CD14-positive monocyte (primary cell): ENCODE data around the gene FXYD5. TPM values are rescaled to one million over a fixed set of nuclear protein-coding genes. Genes with fewer than 3 reads are reported as not detected.

Experiments used
- DNase-seq, 3 donors: peaks; one replicate each; pipeline ENCODE4 v3.0.0-alpha.2; 2011 to 2022
- H2AFZ ChIP-seq: 2 replicates; pipeline ENCODE4 v1.6.0; 2012; ENCODE audit warnings: mild to moderate bottlenecking, low read depth, low read length, inconsistent platforms; ENCODE audit not compliant: insufficient read depth, poor library complexity, severe bottlenecking
- H3K27ac ChIP-seq, 2 donors: 1 replicate in 1 of 2; 2 replicates in 1 of 2; pipeline ENCODE4 v1.5.1; 2012 to 2013; ENCODE audit warnings: low read length in 2 of 2, control low read depth in 1 of 2, inconsistent platforms in 1 of 2, low read depth in 1 of 2, mild to moderate bottlenecking in 1 of 2
- H3K27me3 ChIP-seq, 2 donors: one replicate each; pipeline versions ENCODE4 v1.6.0 to v1.6.1; 2011 to 2013; ENCODE audit warnings: low read length in 2 of 2; ENCODE audit not compliant: control insufficient read depth in 2 of 2, insufficient read depth in 2 of 2
- H3K36me3 ChIP-seq, 2 donors: replicated peaks in 1 of 2; 1 replicate in 1 of 2; 2 replicates in 1 of 2; pipeline versions ENCODE4 v1.5.1 to v1.6.1; 2012 to 2013; ENCODE audit warnings: low read length in 2 of 2, control low read depth in 1 of 2, inconsistent platforms in 1 of 2, mild to moderate bottlenecking in 1 of 2; ENCODE audit not compliant: insufficient read depth in 2 of 2, control insufficient read depth in 1 of 2
- H3K4me1 ChIP-seq, 2 donors: 1 replicate in 1 of 2; 2 replicates in 1 of 2; pipeline versions ENCODE4 v1.5.1 to v1.6.1; 2012 to 2013; ENCODE audit warnings: low read length in 2 of 2, control low read depth in 1 of 2, inconsistent platforms in 1 of 2, mild to moderate bottlenecking in 1 of 2, moderate library complexity in 1 of 2; ENCODE audit not compliant: insufficient read depth in 2 of 2, control insufficient read depth in 1 of 2
- H3K4me2 ChIP-seq: replicated peaks from 2 replicates; pipeline ENCODE3; 2012; ENCODE audit warnings: low read length, moderate library complexity, mild to moderate bottlenecking; ENCODE audit not compliant: poor library complexity, severe bottlenecking; ENCODE audit errors: extremely low read depth
- H3K4me3 ChIP-seq, 3 experiments: fragments of 200-600 bp in 1 of 3; sonication (generic) in 1 of 3; replicated peaks in 1 of 3; 1 replicate in 2 of 3; 2 replicates in 1 of 3; pipeline ENCODE4 v1.5.1; 2011 to 2013; ENCODE audit warnings: low read length in 3 of 3, mild to moderate bottlenecking in 3 of 3, control low read depth in 2 of 3, low read depth in 2 of 3, inconsistent platforms in 1 of 3, moderate library complexity in 1 of 3
- H3K79me2 ChIP-seq: 2 replicates; pipeline ENCODE4 v1.6.0; 2012; ENCODE audit warnings: mild to moderate bottlenecking, control low read depth, inconsistent platforms, low read length, moderate library complexity; ENCODE audit not compliant: insufficient read depth
- H3K9ac ChIP-seq: 2 replicates; pipeline ENCODE4 v1.6.0; 2017; ENCODE audit warnings: low read length, mild to moderate bottlenecking; ENCODE audit not compliant: insufficient read depth, poor library complexity, severe bottlenecking
- H3K9me3 ChIP-seq, 2 donors: replicated peaks in 1 of 2; 1 replicate in 1 of 2; 2 replicates in 1 of 2; pipeline versions ENCODE4 v1.5.1 to v1.6.1; 2012 to 2013; ENCODE audit warnings: low read length in 2 of 2, control low read depth in 1 of 2; ENCODE audit not compliant: control insufficient read depth in 1 of 2, insufficient read depth in 1 of 2
- H4K20me1 ChIP-seq: 2 replicates; pipeline ENCODE4 v1.6.0; 2012; ENCODE audit warnings: mild to moderate bottlenecking, low read length, control low read depth, moderate library complexity; ENCODE audit not compliant: insufficient read depth
- H3K27ac Mint-ChIP-seq, 7 donors: one replicate each; pipeline ENCODE4 v1.8.0; 2020; ENCODE audit warnings: mild to moderate bottlenecking in 7 of 7, mixed read lengths in 7 of 7, moderate library complexity in 6 of 7, inconsistent platforms in 2 of 7
- H3K27me3 Mint-ChIP-seq, 3 donors: one replicate each; pipeline ENCODE4 v1.8.0; 2021 to 2022; ENCODE audit warnings: low read depth in 3 of 3, mild to moderate bottlenecking in 3 of 3, mixed read lengths in 3 of 3, moderate library complexity in 3 of 3, inconsistent platforms in 1 of 3
- H3K36me3 Mint-ChIP-seq, 2 donors: one replicate each; pipeline ENCODE4 v1.8.0; 2020; ENCODE audit warnings: mixed read lengths in 2 of 2, inconsistent platforms in 1 of 2, mild to moderate bottlenecking in 1 of 2
- H3K4me1 Mint-ChIP-seq: one replicate; pipeline ENCODE4 v1.8.0; 2020; ENCODE audit warnings: mild to moderate bottlenecking, mixed read lengths
- H3K4me3 Mint-ChIP-seq, 2 donors: one replicate each; pipeline ENCODE4 v1.8.0; 2020; ENCODE audit warnings: mild to moderate bottlenecking in 2 of 2, mixed read lengths in 2 of 2, moderate library complexity in 1 of 2
- H3K9me3 Mint-ChIP-seq, 7 donors: one replicate each; pipeline ENCODE4 v1.8.0; 2020 to 2022; ENCODE audit warnings: mixed read lengths in 7 of 7, mild to moderate bottlenecking in 6 of 7, moderate library complexity in 6 of 7, inconsistent platforms in 2 of 7
- CTCF ChIP-seq: fragments of 200-600 bp; IDR thresholded peaks from one replicate; pipeline ENCODE4 v1.8.0; 2022; ENCODE audit warnings: antibody characterized with exemption, mild to moderate bottlenecking
- WGBS: methylation state at CpG from one replicate; pipeline ENCODE4 v1.1.5; 2013; ENCODE audit warnings: missing lambda C conversion rate; ENCODE audit not compliant: insufficient coverage; 5-methylcytosine and 5-hydroxymethylcytosine counted together
- intact Hi-C, 2 donors: fragments of 100-400 bp; cut with micrococcal nuclease; formaldehyde crosslinking; loops; one replicate each; pipeline versions ENCODE4 v1.15.0 to v1.15.1; 2023
- polyA plus RNA-seq, 3 donors: library from polyadenylated mRNA; depleted of rRNA in 1 of 3; unstranded in 2 of 3; stranded (reverse) in 1 of 3; fragments of 300-500 nt in 2 of 3; fragments of >200 nt in 1 of 3; fragmentation: Illumina TruSeq in 2 of 3; gene quantifications; 1 replicate in 2 of 3; 2 replicates in 1 of 3; pipeline ENCODE4 v1.2.3, GENCODE V29; 2012 to 2021

Gene FXYD5
- polyA plus RNA-seq, 3 donors = 204 to 673 (median 312) TPM

GRCh38 chr19:35153701-35154524 is 622 bp upstream of the FXYD5 start:
- H3K4me3 ChIP-seq = peak overlapping the region; percentile 74 to 95 (median 89)
- H3K9ac ChIP-seq = peak overlapping the region; percentile 83
- H3K9me3 ChIP-seq = no peaks in the 10 kb centered on the region
- H3K4me2 ChIP-seq = peak overlapping the region; percentile 96
- H3K36me3 Mint-ChIP-seq = peaks cover 31 to 35% of the 10 kb centered on the region in 2 donors
- no peaks in the 10 kb centered on the region for H3K27me3 ChIP-seq
- H3K9me3 Mint-ChIP-seq = no peaks in the 10 kb centered on the region
- H3K79me2 ChIP-seq = peaks cover 55% of the 10 kb centered on the region
- peaks cover 35% of the 10 kb centered on the region for H4K20me1 ChIP-seq
- H3K27ac Mint-ChIP-seq = peak overlapping the region; percentile 78 to 100 (median 98)
- peak; percentile 92 for TF ChIP-seq CTCF
- H3K27me3 Mint-ChIP-seq = peaks cover 5 to 14% (median 5%) of the 10 kb centered on the region in 3 donors
- H3K4me3 Mint-ChIP-seq = peak overlapping the region; percentile 99 to 100
- H3K4me1 Mint-ChIP-seq = peaks cover 50% of the 10 kb centered on the region
- H2AFZ ChIP-seq = peak overlapping the region; percentile 91
- peak overlapping the region; percentile 17 to 88 for H3K27ac ChIP-seq
- peaks cover 39 to 57% of the 10 kb centered on the region in 2 donors for H3K4me1 ChIP-seq
- under 1% methylated on average over 30 of the region's 36 CpGs for WGBS
- intact Hi-C loops = loop anchor here in 1 of 2 donors (2.0 kb wide), 1 partner anchor 57 kb away; no protein-coding TSS in a partner anchor
- H3K36me3 ChIP-seq = peaks cover 21 to 26% of the 10 kb centered on the region in 2 donors
- DNase-seq = peak; percentile 54 to 65 (median 63)

DNA sequence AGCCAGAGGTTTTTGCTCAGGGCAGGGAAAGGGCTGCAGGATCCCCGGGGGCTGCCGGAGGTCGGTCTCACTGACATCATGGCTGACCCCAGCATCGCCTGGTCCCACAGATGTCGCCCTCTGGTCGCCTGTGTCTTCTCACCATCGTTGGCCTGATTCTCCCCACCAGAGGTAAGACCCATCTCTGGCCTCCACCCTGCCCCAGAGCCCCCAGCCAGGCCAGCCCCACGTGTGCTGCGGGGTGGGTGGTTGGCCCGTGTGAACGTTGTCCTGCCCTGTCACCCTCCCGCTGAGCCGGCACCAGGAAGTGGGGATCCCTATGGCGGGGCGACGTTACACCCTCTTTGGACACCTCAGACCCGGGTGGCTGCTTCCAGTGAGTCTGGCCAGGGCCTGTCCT is 906 bp downstream of the FXYD5 start:
- H3K36me3 Mint-ChIP-seq = peaks cover 46 to 51% of the 10 kb centered on the region in 2 donors
- peak overlapping the region; percentile 99 to 100 for H3K4me3 Mint-ChIP-seq
- Histone ChIP-seq H3K27me3 (no peaks in the 10 kb centered on the region), H3K4me1 (peaks cover 39 to 53% of the 10 kb centered on the region in 2 donors), H2AFZ (peak overlapping the region; percentile 91), H3K9me3 (no peaks in the 10 kb centered on the region), H3K4me2 (peak overlapping the region; percentile 96), H4K20me1 (peaks cover 45% of the 10 kb centered on the region), H3K4me3 (peak overlapping the region; percentile 74 to 95 (median 89)), H3K36me3 (peaks cover 36 to 41% of the 10 kb centered on the region in 2 donors), H3K79me2 (peaks cover 70% of the 10 kb centered on the region), H3K9ac (peak overlapping the region; percentile 83), H3K27ac (peak overlapping the region; percentile 76 to 88)
- peak overlapping the region; percentile 88 to 100 (median 98) for H3K27ac Mint-ChIP-seq
- peak in 2 of 3 donors; percentile 38 to 51 for DNase-seq
- TF ChIP-seq CTCF = no peak
- peaks cover 4 to 14% (median 5%) of the 10 kb centered on the region in 3 donors for H3K27me3 Mint-ChIP-seq
- H3K4me1 Mint-ChIP-seq = peaks cover 47% of the 10 kb centered on the region
- H3K9me3 Mint-ChIP-seq = peaks cover 0 to 3% (median 0%) of the 10 kb centered on the region in 7 donors
- intact Hi-C loops = loop anchor here in 1 of 2 donors (2.0 kb wide), 1 partner anchor 55 kb away; no protein-coding TSS in a partner anchor
- WGBS = 0% methylated on average over 13 of the region's 17 CpGs
